ENCODE results near the gene RPL22.
"Not testable (repeated sequence)": the region's sequence is repeated elsewhere in the genome, so short reads cannot be mapped to it uniquely, and the experiment has no call there.

The RPL22 gene

DNA sequence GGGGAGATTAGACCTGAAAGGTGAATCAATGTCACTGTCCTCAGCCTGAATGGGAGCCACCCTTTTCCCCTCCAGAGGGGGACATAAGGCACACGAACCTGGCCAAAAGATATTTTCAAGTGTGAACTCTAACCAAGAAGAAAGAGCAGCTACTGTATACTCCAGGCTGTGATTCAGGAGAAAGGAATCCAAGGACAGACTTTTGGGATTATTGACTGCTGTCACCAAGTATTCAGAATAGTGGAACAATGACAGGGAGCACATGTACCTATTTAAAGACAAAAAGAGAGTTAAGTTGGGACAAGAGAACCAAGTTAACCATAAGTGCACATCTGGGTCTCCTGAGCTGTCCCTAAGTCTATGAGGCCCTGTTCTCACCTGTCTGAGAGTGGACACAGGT lies 34.0 kb upstream of the RPL22 start:
- DNase-seq (ENCODE audit: low read depth), result no peak

DNA sequence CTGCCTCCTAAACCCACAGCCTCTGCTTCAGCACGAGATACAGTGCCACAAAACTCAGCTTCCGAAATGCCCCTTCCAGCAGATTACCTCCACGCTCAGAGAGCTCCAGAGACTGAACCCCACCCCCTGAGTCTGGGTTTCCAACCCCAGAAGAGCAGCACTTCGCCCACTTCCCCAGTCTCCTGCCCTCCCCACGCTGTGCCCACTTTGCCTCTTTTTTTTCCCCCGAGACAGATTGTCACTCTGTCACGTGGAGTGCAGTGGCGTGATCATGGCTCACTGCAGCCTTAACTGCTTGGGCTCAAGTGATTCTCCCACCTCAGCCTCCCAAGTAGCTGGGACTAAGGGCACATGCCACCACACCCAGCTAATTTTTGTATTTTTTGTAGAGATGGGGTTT lies 26.3 kb upstream of the RPL22 start:
- no peak for DNase-seq (ENCODE audit: low read depth)

DNA sequence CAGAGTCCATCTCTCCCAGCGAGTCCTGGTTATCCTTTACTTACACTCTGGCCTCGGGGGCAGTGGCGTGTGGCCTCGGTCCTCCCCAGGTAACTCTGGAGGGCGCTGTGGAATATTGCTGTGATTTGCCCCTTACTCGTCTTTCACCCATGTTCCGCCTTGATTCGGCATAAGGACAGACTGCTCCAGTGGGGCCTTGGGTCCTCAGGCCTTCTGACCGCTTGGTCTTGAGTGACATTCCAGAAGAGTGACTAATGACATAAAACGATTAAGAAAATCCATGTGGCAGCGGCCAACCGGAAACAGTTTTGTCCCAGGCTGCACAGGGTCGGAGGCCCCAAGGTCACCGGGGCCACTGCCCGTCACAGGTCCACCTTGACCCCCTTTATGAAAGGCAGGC lies 25.3 kb upstream of the RPL22 start:
- DNase-seq (ENCODE audit: low read depth), result no peak

DNA sequence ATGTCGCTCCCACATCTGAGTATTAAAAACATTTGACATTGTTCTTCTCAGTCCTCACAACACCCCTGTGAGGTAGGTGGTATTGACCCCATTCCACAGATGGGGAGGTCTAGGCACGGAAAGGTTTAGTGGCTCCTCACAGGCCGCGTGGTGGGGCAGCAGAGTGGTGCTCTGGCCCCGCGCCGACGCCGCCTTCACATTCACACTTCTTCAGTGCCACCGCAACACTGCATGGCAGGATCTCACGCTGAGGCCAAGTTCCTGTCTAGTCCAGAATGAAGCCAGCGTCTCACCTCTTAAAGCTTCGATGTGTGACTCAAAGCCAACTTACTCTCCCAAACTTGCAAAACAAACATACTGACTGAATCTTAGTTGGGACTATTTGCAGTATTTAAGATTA lies 24.2 kb upstream of the RPL22 start:
- no peak for DNase-seq (ENCODE audit: low read depth)

DNA sequence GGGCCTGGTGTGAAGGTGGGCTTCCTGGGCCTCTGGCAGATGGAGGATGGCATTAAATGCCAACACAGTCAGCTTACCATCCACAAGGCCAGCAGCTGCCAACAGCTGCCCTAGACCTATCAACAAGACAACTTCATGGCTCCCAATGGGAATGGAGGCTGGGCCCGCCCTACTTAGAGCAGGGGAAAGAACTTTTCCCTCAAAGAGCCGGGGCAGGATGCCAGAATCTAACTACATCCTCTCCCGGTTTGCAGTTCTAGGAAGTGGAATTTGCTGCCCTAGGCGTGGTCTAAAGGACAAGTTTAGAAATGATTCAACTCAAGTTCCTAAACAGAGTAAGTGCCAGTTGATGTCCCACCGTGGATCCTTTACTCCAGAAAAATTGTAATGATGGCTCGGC lies 23.2 kb upstream of the RPL22 start:
- no peak for DNase-seq (ENCODE audit: low read depth)

DNA sequence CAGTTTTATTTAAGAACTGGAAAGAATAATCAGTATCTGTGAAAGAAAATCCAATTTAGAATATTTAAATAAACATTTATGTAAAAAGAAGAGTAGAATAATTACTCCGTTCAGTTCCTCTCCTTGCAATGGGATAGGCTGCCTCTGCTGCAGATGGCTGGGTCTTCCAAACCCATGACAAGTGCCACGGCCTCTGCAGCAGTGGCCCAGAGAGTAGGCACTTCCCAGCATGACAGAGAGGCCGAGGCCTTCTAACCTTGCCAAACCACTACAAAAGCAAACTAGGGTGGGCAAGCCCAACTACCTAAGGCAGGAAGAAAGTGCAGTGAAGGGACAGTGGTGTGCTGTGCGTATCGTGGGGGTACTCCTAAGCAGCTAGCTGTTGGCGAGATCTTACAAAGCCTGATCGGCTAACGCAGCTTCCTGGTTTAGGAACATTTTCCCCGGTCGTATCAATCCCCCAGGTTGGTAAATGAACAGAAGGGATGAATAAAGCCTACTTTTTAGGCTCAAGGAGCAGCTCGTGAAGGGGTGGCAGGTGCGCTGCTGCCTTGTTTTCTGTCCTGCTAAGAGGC lies 21.9 kb upstream of the RPL22 start:
- no peak for DNase-seq (ENCODE audit: low read depth)

DNA sequence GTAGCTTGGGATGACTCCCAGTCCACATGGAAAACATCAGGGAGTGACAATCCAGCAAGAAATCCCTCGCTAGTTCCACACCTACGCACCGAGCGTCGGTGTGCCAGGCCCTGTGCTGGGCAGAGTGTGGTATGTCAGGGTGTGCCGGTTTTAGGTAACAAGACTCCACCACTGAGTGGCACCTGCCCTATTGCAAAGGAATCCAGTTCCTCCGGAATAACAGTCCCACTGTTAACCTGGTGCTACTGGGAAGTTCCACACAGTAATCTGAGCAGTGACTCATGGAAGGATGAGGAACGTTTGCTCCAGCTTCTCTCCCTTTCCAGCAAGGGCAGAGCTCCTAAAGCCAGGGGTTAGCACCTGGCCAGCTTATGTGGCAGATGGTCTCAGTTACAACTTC lies 20.8 kb upstream of the RPL22 start:
- DNase-seq (ENCODE audit: low read depth), result no peak

DNA sequence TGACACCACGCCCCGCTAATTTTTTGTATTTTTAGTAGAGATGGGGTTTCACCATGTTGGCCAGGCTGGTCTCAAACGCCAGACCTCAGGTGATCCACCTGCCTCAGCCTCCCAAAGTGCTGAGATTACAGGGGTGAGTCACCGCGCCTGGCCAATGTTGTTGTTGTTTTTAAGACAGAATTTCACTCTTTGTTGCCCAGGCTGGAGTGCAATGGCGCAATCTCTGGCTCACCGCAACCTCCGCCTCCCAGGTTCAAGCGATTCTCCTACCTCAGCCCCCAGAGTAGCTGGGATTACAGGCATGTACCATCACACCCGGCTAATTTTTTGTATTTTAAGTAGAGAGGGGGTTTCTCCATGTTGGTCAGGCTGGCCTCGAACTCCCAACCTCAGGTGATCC lies 20.2 kb upstream of the RPL22 start:
- not testable (repeated sequence) for DNase-seq (ENCODE audit: low read depth)

DNA sequence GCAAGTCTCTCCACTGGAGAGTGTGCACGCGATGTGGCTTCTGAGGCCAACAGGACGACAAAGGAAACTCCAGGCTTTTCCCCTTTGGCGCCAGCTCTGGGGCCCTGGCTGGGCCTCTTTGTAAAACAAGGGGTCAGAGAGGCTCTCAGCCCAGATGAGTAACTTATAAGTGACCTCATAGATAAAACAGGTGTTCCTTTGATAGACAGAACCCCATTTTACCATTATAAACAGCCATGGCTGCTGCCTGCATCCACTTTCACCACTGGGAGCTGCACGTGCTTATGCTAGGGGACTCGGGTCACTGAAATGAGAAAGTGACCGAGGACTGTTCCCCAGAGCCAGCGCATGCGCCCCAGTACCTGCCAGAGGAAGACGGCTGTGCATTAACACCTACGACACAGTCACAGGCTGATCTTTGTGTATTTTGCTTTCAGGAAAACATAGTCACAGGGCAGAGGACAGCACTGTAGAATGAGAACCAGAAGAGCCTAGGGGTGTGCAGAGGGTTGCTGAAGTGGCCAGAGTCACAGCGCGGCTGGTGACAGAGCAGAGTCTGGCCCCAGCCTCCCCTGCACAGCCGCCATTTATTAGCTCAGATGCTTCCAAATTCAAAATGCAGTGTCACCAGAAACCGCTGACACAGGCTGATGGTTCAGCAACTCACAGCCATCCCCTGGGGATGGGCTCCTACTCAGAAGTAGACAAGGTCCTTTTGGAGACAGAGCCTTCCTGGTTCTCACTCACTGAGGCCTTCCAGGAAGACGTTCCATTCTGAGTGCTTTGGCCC lies 19.2 kb upstream of the RPL22 start:
- no peak for DNase-seq (ENCODE audit: low read depth)

DNA sequence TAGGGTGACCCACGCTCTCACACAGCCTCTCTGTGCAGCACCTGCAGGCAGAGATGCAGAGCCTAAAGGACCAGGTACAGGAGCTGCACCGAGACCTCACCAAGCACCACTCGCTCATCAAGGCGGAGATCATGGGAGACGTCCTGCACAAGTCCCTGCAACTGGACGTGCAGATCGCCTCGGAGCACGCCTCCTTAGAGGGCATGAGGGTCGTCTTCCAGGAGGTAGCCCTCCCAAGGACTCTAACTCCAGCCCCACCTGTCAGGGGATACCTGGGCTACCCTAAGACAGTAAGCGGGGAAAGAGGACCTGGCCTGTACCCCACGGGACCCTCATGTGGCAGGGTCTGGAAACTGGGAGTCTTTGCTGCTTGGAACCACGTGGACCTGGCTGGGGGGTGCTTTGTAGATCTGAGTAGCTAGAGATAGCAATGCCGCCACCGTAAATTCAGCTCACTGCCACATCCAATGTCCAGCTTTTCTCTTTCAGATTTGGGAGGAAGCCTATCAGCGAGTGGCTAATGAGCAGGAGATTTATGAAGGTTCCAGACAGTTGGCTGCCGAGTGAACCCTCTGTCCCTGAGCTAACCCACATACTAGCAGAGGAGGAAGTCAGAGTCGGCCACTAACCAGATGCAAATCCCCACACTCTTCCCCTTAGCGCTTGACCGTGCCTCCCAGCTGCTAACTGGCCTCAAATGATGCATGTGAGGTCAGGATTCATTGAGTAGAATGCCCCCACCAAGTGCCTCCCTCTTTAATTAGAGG lies 13.0 kb upstream of the RPL22 start:
- DNase-seq (ENCODE audit: low read depth), result no peak

DNA sequence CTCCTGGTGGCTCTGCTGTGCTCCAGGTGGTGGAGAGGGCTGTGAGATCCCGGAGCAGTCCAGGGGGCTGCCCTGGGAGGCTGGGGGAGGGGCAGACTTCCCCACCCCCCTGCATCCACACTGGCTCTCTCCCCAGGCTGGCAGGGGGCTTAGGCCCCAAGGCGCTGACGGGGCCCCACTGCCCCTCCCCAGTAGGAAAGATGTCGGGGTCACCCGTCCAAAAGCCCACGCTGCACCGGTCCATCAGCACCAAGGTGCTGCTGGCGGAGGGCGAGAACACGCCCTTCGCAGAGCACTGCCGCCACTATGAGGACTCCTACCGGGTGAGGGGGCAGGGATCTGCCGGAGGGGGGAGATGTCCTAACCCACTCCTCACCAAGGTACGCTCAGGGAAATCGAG lies 12.3 kb upstream of the RPL22 start:
- no peak for DNase-seq (ENCODE audit: low read depth)

DNA sequence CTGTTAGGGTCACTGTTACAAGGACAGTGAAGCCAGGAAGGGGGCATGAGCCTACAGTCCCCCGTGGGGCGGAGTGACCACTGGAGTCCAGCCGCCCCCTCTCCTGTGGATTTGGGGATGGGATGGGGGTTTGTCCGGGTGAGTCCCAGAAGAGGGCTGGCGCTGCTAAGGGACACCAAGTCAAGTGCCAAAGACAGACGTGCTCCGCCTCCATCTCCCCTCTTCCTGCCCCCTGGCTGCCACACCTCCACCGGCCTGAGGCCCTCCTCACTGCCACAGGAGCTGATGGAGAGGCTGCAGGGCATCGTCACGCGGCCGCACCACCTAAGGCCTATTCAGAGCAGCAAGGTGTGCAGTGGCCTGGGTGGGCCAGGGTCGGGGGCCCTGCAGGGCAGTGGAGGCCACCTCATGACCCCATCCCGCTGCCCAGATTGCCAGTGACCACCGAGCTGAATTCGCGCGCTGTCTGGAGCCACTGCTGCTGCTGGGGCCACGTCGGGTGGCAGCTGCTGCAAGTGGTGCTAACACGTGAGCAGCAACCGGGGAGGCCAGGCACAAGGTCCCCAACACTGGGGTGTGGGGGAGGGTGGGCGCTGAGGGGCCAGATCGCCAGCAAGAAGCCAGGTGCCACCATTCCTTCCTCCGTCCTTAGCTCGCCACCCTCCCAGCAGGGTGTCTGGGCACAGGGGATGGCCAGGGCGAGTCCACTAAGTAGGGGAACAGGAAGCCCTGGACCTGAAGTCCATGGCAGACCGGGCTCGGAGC lies 11.4 kb upstream of the RPL22 start:
- DNase-seq (ENCODE audit: low read depth), result no peak

DNA sequence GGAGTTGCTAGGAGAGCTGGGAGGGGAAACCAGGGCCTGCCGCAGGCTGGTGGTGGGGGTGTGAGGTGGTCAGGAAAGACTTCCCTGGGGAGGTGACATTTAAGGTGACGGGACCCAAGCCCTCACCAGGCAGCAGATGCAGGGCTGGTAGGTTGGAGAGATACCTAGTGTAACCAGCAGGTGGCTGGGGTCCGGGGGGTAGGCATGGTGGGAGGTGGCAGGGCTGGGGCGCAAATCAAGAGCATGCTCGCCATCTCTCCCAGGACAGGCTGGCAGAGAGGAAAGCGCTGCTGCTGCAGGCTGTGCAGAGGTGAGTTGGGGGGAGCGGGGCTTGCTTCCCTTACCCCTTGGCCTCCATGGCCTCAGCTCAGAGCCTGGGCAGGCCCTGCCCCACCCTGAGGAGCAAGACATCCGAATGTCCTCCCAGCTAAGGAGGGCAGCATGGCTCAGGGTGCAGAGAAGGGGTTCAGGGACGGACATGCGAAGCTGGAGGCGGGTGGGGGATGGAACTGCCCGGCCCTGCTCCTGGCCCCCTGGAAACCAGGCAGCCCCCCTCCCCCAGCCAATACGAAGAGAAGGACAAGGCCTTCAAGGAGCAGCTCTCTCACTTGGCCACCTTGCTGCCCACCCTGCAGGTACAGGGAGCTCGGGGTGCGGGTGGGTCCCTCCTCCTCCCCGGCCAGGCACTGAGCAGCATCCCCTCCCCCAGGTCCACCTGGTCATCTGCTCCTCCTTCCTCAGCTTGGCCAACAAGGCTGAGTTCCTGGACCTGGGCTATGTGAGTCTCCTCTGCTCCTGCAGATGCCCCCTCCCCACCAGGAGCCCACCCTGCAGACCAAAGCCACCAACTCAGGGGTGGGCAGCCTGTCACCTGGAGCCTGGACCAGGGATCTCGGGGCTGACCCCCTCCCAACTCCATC lies 10.5 kb upstream of the RPL22 start:
- DNase-seq (ENCODE audit: low read depth), result no peak

DNA sequence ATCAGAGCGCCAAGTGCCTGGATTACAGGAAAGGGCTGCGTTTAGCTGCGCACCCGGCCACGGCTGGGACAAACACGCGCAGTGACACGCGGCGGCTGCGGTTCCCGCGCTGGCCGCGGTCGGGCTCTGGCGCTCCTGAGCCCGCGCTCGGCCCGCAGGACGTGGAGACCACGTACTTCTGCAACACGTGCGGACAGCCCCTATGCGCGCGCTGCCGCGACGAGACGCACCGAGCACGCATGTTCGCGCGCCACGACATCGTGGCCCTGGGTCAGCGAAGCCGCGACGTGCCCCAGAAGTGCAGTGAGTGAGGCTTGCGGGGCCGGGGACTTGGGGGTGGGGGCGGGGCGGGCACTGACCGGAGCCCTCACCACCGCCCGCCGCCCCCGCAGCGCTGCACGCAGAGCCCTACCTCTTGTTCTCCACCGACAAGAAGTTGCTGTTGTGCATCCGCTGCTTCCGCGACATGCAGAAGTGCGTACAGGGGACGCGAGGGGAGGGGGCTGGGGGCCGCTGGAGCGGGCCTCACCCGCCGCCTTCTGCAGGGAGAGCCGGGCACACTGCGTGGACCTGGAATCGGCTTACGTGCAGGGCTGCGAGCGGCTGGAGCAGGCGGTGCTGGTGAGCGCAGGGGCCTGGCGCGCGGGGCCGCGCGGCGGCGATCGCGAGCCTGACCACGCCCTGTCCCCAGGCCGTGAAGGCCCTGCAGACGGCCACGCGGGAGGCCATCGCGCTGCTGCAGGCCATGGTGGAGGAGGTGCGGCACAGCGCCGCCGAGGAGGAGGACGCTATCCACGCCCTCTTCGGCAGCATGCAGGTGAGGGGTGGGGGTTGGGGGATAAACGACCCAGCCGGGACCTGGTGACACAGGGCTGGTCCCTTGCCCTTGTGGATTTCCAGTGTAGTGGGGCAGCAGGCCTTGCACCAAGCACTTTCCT lies 9.6 kb upstream of the RPL22 start:
- no peak for DNase-seq (ENCODE audit: low read depth)

DNA sequence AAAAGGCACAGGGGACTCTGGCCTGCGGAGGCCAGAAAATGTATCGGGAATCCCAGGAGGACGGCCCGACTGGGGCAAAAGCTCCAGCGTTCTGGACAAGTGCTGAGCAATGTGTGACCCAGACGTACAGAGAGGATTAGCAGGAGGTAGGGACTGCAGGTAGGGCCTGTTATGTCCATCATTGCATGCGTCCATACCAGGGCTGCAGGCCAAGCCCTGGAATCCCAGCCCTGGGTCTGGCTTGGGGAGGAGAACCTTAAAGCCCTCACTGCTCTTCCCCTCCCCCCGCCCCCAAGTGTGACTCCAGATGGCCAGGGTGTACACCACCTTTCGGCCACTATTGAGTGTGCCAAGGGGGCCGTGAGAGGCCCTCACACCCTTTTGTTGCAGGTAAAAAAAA lies 8.5 kb upstream of the RPL22 start:
- no peak for DNase-seq (ENCODE audit: low read depth)

DNA sequence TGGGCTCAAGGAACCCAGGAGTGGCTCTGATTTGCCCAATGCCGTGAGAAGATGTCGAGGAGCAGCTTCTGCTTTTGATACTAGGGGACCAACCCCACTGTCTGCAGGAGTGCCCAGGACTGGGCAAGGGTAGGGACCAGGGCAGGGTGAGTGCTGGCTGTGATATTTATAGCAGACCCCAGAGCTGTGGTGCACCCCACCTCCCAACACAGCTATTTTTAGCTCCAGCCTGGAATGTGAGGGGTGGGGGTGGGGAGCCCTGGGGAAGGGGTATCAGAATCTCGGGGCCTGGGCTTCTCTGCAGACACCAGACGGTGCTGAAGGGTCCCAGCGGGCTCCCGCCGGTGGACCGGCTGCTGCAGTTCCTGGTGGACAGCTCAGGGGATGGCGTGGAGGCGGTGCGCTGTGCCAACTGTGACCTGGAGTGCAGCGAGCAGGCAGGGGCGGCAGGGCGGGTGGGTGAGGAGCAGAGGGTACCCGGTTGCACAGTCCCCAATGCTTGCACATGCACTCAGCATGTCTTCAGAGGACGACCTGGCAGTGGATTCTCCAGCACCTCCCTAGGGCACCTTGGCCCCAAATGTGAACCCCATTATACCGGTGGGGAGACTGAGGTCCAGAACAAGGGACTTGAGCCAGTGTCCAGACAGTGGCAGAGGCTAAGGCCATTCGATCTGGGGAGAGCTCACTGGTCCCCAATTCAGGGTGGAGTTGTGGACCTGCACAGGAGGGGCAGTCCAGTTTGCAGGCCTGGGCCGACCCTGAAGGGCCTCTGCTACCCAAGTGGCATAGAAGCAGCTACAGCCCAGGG lies 7.9 kb upstream of the RPL22 start:
- no peak for DNase-seq (ENCODE audit: low read depth)

DNA sequence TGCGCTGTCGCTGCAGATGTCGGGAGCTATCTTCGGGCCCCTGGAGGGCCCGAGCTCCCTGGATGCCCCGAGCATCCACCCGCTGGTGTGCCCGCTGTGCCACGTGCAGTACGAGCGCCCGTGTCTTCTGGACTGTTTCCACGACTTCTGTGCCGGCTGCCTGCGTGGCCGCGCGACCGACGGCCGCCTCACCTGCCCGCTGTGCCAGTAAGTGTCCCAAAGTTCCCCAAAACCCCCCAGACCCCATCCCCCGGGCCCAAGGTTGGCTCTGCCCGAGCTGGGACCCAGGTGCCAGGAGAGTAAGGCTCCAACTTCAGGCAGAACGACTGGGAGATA lies 7.1 kb upstream of the RPL22 start:
- DNase-seq (ENCODE audit: low read depth), result no peak

DNA sequence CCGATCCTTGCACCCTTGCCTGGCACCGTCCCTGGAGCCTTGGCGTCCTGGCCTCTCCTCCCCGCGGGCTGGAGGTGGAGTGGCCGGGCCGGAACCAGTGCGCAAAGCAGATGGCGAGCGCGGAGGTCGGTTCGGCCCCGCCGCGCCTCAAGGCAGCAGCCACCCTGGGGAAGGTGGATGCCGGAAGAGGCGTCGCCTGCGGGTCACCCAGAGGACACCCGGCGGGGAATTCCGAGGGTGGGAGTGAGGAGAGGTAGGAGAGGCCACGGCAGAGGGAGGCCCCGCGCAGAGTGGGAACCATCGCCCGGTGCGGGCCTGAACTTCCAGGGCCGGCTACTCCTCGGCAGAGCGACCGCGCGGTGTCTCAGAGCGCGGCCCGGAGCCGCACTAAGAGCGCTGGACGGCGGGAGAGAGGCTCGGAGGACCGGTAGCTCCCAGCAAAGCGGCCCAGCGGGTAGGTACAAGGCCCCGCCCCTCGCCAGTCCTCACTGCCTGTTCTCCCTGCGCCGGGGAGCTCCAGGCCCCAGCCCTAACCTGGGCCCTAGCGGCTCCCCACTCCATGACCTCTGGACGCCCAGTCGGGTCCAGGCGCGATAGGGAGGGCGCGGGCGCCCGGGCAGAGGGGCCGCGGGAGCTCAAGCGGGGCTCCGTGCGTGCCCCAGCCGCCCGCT lies 6.6 kb upstream of the RPL22 start, which contains the start of gene RNF207:
TSS of gene RNF207 (plus strand) at position 271 of the 671 bp plus-strand sequence. CDS start 417 bp downstream, outside the sequence.
- no peak for DNase-seq (ENCODE audit: low read depth)

DNA sequence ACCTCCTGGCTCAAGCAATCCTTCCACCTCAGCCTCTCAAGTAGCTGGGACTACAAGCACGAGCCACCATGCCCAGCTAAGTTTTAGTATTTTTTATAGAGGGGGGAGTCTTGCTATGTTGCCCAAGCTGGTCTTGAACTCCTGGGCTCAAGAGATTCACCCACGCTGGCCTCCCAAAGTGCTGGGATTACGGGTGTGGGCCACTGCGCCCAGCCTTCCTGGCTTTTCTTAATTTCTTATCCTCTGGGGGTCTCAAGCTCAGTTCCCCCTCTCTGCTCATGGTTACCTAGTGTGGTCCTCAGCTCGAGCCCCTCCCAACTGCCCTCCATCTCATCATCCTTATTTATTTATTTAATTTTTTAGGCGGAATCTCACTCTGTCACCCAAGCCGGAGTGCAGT lies 2.9 kb upstream of the RPL22 start:
- no peak for DNase-seq (ENCODE audit: low read depth)
